Hematopoietic multipotent progenitor cell (in vitro differentiated cells): Measurements from ENCODE around the gene QDPR. TPM values are rescaled to one million over a fixed set of nuclear protein-coding genes. Genes with fewer than 3 reads are reported as not detected.
A peak's percentile ranks its signal among the peaks of the same experiment; 100 is the strongest.
"Not testable (repeated sequence)": the region's sequence is repeated elsewhere in the genome, so short reads cannot be mapped to it uniquely, and the experiment has no call there.

Experiments
- DNase-seq, 3 donors: peaks; one replicate each; pipeline ENCODE4 v3.0.0-alpha.2; 2011 to 2015; ENCODE audit warnings: low read depth in 2 of 3, low spot score in 2 of 3
- total RNA-seq: library from RNA; depleted of rRNA; stranded (reverse); fragments of >200 nt; gene quantifications from one replicate; pipeline ENCODE4 v1.2.3, GENCODE V29; 2012

Gene QDPR
- total RNA-seq, result 18.6 TPM

- DNase-seq, result peak; percentile 47 to 87 (median 83)
Measured at GRCh38 chr4:17511950-17512795, at the start of gene QDPR. TSS of gene QDPR (minus strand) at chr4:17512090. CDS start at chr4:17512054, 36 bp downstream.

GRCh38 chr4:17561195-17561909 is 49.5 kb upstream of the QDPR start:
- no peak for DNase-seq

- DNase-seq, result no peak
Measured at GRCh38 chr4:17560065-17560673, 48.3 kb upstream of the QDPR start.

GRCh38 chr4:17559709-17560048 is 47.8 kb upstream of the QDPR start:
- DNase-seq, result no peak

GRCh38 chr4:17558941-17559708 is 47.2 kb upstream of the QDPR start:
- no peak for DNase-seq

- DNase-seq, result no peak
Measured at GRCh38 chr4:17557880-17558279, 46.0 kb upstream of the QDPR start.

GRCh38 chr4:17556498-17556897 is 44.6 kb upstream of the QDPR start:
- no peak for DNase-seq

GRCh38 chr4:17554568-17554967 is 42.7 kb upstream of the QDPR start:
- DNase-seq, result no peak

- no peak for DNase-seq
Measured at GRCh38 chr4:17552427-17552826, 40.5 kb upstream of the QDPR start.

GRCh38 chr4:17550549-17550948 is 38.7 kb upstream of the QDPR start:
- DNase-seq, result no peak

GRCh38 chr4:17546678-17547077 is 34.8 kb upstream of the QDPR start:
- DNase-seq, result no peak

GRCh38 chr4:17546222-17546621 is 34.3 kb upstream of the QDPR start:
- no peak for DNase-seq

GRCh38 chr4:17545374-17546140 is 33.7 kb upstream of the QDPR start:
- no peak for DNase-seq

- no peak for DNase-seq
Measured at GRCh38 chr4:17544831-17545234, 32.9 kb upstream of the QDPR start.

- DNase-seq, result no peak
Measured at GRCh38 chr4:17544205-17544604, 32.3 kb upstream of the QDPR start.

GRCh38 chr4:17537060-17537459 is 25.2 kb upstream of the QDPR start:
- DNase-seq, result not testable (repeated sequence)

- DNase-seq, result no peak
Measured at GRCh38 chr4:17535906-17536305, 24.0 kb upstream of the QDPR start.

- no peak for DNase-seq
Measured at GRCh38 chr4:17535242-17535641, 23.4 kb upstream of the QDPR start.

- no peak for DNase-seq
Measured at GRCh38 chr4:17534705-17535104, 22.8 kb upstream of the QDPR start.
